ENCODE measurements around the gene TEX13B. TPM values are rescaled to one million over a fixed set of nuclear protein-coding genes. Genes with fewer than 3 reads are reported as not detected.

Gene TEX13B
- total RNA-seq, 1 experiment from 2014 or later, result 0.42 TPM

GRCh38 chrX:107978707-107979307, 3.4 kb downstream of the TEX13B start:
- no peak overlapping the region for H2BK120ac ChIP-seq (ENCODE audit: low read depth, low read length, poor library complexity, severe bottlenecking)
- H3K27me3 Mint-ChIP-seq (ENCODE audit: low read depth), result no peaks in the 10 kb centered on the region
- no peak overlapping the region for H4K5ac ChIP-seq (ENCODE audit: insufficient read length, low read depth, low read length)
- peak overlapping the region in 1 of 2 experiments; percentile 54; a peak in 3 of 5 replicates for H3K4me3 Mint-ChIP-seq
- peak; percentile 40 for DNase-seq
- H3K36me3 Mint-ChIP-seq (ENCODE audit: insufficient read depth in 1 of 3, low read depth in 3 of 3), result peaks cover 0 to 34% (median 12%) of the 10 kb centered on the region in 3 experiments; a peak in 4 of 7 replicates
- H3K9me3 Mint-ChIP-seq, result peaks cover 0 to 49% of the 10 kb centered on the region in 2 experiments; a peak in 2 of 5 replicates
- WGBS (ENCODE audit: extremely low coverage, insufficient read length, low lambda C conversion rate), result no CpG with 5 or more reads among the region's 3 CpGs
- no peak overlapping the region for H2BK20ac ChIP-seq (ENCODE audit: low read depth, low read length, poor library complexity, severe bottlenecking)
- no peaks in the 10 kb centered on the region for H4K20me1 ChIP-seq (ENCODE audit: control insufficient read depth, insufficient read depth, insufficient read length)
- H2AFZ ChIP-seq (ENCODE audit: low read length), result no peak overlapping the region
- no peak overlapping the region for H3K18ac ChIP-seq (ENCODE audit: insufficient read length, low read depth, low read length)
- no peak overlapping the region for H3K4me2 ChIP-seq (ENCODE audit: insufficient read depth, insufficient read length, low read length)
- H3K9me3 ChIP-seq (ENCODE audit: control insufficient read depth, low read depth, low read length), result peaks cover 5% of the 10 kb centered on the region
- no peaks in the 10 kb centered on the region for H3K27me3 ChIP-seq (ENCODE audit: insufficient read depth, low read length)
- no peak overlapping the region for H4K8ac ChIP-seq (replicated peaks; ENCODE audit: insufficient read length, low read depth, low read length)
- H3K79me2 ChIP-seq (ENCODE audit: insufficient read depth, low read length), result no peaks in the 10 kb centered on the region
- no peak overlapping the region for H2BK15ac ChIP-seq (ENCODE audit: low read depth, low read length)
- peaks cover 9% of the 10 kb centered on the region; the same call in 1 of the 2 replicates for H3K4me1 ChIP-seq (ENCODE audit: insufficient read depth, low read length)
- H3K56ac ChIP-seq (ENCODE audit: insufficient read length, low read depth, low read length), result no peak overlapping the region
- H3K27ac Mint-ChIP-seq, result peak overlapping the region; percentile 86 to 92 (median 92)
- no peak overlapping the region for H3K23ac ChIP-seq (ENCODE audit: insufficient read length, low read depth, low read length)
- H3T11ph ChIP-seq (ENCODE audit: low read length), result no peak overlapping the region
- no peak overlapping the region for H2BK5ac ChIP-seq (ENCODE audit: insufficient read length, low read length)
- H4K91ac ChIP-seq (ENCODE audit: insufficient read length, low read depth, low read length), result no peak overlapping the region
- no peak overlapping the region for H2BK12ac ChIP-seq (ENCODE audit: insufficient read length, low read depth, low read length)
- no peak overlapping the region for H3K4ac ChIP-seq (ENCODE audit: low read depth, low read length)
- H3K23me2 ChIP-seq (ENCODE audit: insufficient read length, low read depth, low read length, poor library complexity, severe bottlenecking), result no peaks in the 10 kb centered on the region
- no peak overlapping the region for H3K14ac ChIP-seq (ENCODE audit: insufficient read depth, low read length)
- peak; percentile 67 for TF ChIP-seq CTCF (conservative IDR thresholded peaks at IDR 0.05)
- H3K27ac ChIP-seq (ENCODE audit: insufficient read length, low read depth, low read length), result no peak overlapping the region
- H3K9ac ChIP-seq (ENCODE audit: extremely low read depth, insufficient read length, low read length), result no peak overlapping the region
- H3K4me1 Mint-ChIP-seq, result peaks cover 12 to 32% of the 10 kb centered on the region in 2 experiments
- H2AK5ac ChIP-seq (ENCODE audit: insufficient read length, low read length), result no peak overlapping the region
- no peaks in the 10 kb centered on the region for H3K79me1 ChIP-seq (ENCODE audit: insufficient read depth, low read depth, low read length, poor library complexity, severe bottlenecking)
